ENCODE measurements around the gene ZDHHC23.

Gene ZDHHC23

GRCh38 chr3:113947372-113948014 is at the start of gene ZDHHC23:
ZDHHC23 (plus strand) TSS chr3:113948013; CDS start chr3:113948803, 790 bp downstream.
- DNase-seq (ENCODE audit: low spot score): peak; percentile 70

GRCh38 chr3:113898892-113899291 is 48.9 kb upstream of the ZDHHC23 start:
- DNase-seq (ENCODE audit: low spot score): no peak

- DNase-seq (ENCODE audit: low spot score): no peak
These were observed 41.2 kb upstream of the ZDHHC23 start for GRCh38 chr3:113906568-113907140.

GRCh38 chr3:113908133-113908532 is 39.7 kb upstream of the ZDHHC23 start:
- no peak for DNase-seq (ENCODE audit: low spot score)

- no peak for DNase-seq (ENCODE audit: low spot score)
These were observed 36.8 kb upstream of the ZDHHC23 start for GRCh38 chr3:113910966-113911365.

GRCh38 chr3:113912552-113913236 is 35.1 kb upstream of the ZDHHC23 start:
- peak; percentile 83 for DNase-seq (ENCODE audit: low spot score)

GRCh38 chr3:113914646-113915045 is 33.2 kb upstream of the ZDHHC23 start:
- DNase-seq (ENCODE audit: low spot score): peak; percentile 17

- no peak for DNase-seq (ENCODE audit: low spot score)
These were observed 20.3 kb upstream of the ZDHHC23 start for GRCh38 chr3:113927556-113927955.

- no peak for DNase-seq (ENCODE audit: low spot score)
These were observed 982 bp upstream of the ZDHHC23 start for GRCh38 chr3:113946831-113947230.

GRCh38 chr3:113948015-113948917 is 453 bp downstream of the ZDHHC23 start:
- peak; percentile 22 for DNase-seq (ENCODE audit: low spot score)

- DNase-seq (ENCODE audit: low spot score): no peak
These were observed 5.1 kb downstream of the ZDHHC23 start for GRCh38 chr3:113952921-113953320.

- DNase-seq (ENCODE audit: low spot score): no peak
These were observed 5.9 kb downstream of the ZDHHC23 start for GRCh38 chr3:113953677-113954076.

GRCh38 chr3:113954091-113954685 is 6.4 kb downstream of the ZDHHC23 start:
- DNase-seq (ENCODE audit: low spot score): no peak

- DNase-seq (ENCODE audit: low spot score): no peak
These were observed 16.1 kb downstream of the ZDHHC23 start for GRCh38 chr3:113963879-113964278.

- DNase-seq (ENCODE audit: low spot score): no peak
These were observed 18.4 kb downstream of the ZDHHC23 start for GRCh38 chr3:113966172-113966571.

- no peak for DNase-seq (ENCODE audit: low spot score)
These were observed 21.2 kb downstream of the ZDHHC23 start for GRCh38 chr3:113968986-113969385.

- no peak for DNase-seq (ENCODE audit: low spot score)
These were observed 30.0 kb downstream of the ZDHHC23 start for GRCh38 chr3:113977822-113978221.

GRCh38 chr3:113979916-113980315 is 32.1 kb downstream of the ZDHHC23 start:
- DNase-seq (ENCODE audit: low spot score): no peak

GRCh38 chr3:113981803-113982202 is 34.0 kb downstream of the ZDHHC23 start:
- DNase-seq (ENCODE audit: low spot score): no peak

- DNase-seq (ENCODE audit: low spot score): no peak
These were observed 35.7 kb downstream of the ZDHHC23 start for GRCh38 chr3:113983544-113983943.

GRCh38 chr3:113985541-113985940 is 37.7 kb downstream of the ZDHHC23 start:
- no peak for DNase-seq (ENCODE audit: low spot score)

- no peak for DNase-seq (ENCODE audit: low spot score)
These were observed 57.7 kb downstream of the ZDHHC23 start for GRCh38 chr3:114005481-114005880.

Measured in RKO (cell line).